OCI-M1 (cell line): ENCODE measurements around the gene SSU72.
"Not testable (repeated sequence)": the region's sequence is repeated elsewhere in the genome, so short reads cannot be mapped to it uniquely, and the experiment has no call there.

Experiments used
- DNase-seq: peaks from one replicate; lab custom pipeline; 2025; lab: John Stamatoyannopoulos, UW

The SSU72 gene

DNA sequence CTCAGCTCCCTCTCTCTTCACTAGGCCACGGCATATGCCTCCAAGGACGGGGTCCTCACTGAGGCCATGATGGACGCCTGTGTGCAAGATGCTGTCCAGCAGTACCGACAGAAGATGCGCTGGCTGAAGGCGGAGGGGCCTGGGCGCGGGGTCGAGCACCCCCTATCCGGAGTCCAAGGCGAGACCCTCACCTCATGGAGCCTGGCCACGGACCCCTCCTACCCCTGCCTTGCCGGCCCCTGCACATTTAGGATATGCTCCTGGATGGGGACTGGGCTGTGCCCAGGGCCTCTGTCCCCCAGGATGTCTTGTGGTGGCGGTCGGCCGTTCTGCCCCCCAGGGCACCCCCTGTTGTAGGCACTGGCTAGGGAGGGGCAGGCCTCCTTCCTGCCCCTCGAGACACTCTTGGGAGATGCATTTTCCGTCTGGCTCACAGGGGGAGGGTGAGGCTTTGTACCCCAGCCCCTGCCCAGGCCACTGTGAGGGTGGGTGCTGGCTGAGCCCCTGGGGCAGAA, 79.1 kb downstream of the SSU72 start:
- DNase-seq = not testable (repeated sequence)

DNA sequence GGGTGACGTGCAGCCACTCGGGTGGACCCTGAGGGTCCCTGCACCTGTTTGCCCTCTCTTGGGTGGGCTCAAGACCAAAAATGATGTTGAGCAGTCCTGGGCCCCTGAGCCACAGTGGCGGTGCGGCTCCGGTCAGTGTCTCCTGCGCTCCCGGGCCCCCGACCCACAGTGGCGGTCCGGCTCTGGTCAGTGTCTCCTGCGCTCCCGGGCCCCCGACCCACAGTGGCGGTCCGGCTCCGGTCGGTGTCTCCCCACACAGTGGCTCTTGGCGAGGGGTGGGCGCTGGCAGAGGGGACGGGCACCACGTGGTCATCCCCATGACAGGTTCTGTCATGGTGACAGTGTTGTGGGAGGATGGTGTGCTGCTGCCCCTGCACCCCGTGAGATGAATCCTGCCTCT, 80.4 kb downstream of the SSU72 start:
- DNase-seq = not testable (repeated sequence)
